PC-9 (cell line): ENCODE data around the gene IFT57.

Experiments used
- CTCF ChIP-seq: fragments of 200-600 bp; sonication (generic); conservative IDR thresholded peaks from 2 replicates; pipeline ENCODE4 v1.6.1; 2017; ENCODE audit warnings: mixed run types, antibody characterized with exemption, mild to moderate bottlenecking, moderate library complexity
- EZH2 ChIP-seq: fragments of 200-600 bp; sonication (generic); IDR thresholded peaks from 2 replicates; pipeline ENCODE4 v1.8.0; 2017; ENCODE audit warnings: antibody characterized with exemption, low read depth

GRCh38 chr3:108227131-108227530 lies 4.9 kb upstream of the IFT57 start:
- TF ChIP-seq CTCF (no peak), EZH2 (no peak)
